Measurements from ENCODE around the gene ZFP64. TPM values are rescaled to one million over a fixed set of nuclear protein-coding genes. Genes with fewer than 3 reads are reported as not detected.

Gene ZFP64
- polyA plus RNA-seq, 2 of the 4 experiments (the other 2 are of a cell fraction), result 14.4 to 22.0 TPM

- 0 out of 3 replicates have a peak, but pooled peaks cover 6% of the 10 kb centered on the region for H3K9me3 ChIP-seq
- no peak for DNase-seq (ENCODE audit: low read depth in 1 of 2, low spot score in 1 of 2)
- H3K4me2 ChIP-seq, result no peak overlapping the region
- no peak for TF ChIP-seq CHD2 (IDR thresholded peaks at IDR 0.05; ENCODE audit: low read length, partially characterized antibody)
- TF ChIP-seq NPAS2 (CRISPR knock-in tag; IDR thresholded peaks at IDR 0.05; ENCODE audit: borderline replicate concordance), result no peak
- TF ChIP-seq FOSB (CRISPR knock-in tag; IDR thresholded peaks at IDR 0.05), result no peak
- TF ChIP-seq ATOH8 (CRISPR knock-in tag; IDR thresholded peaks at IDR 0.05; ENCODE audit: low read depth), result no peak
- TF ChIP-seq PBX3 (IDR thresholded peaks at IDR 0.05), result no peak
- TF ChIP-seq POLR2A (IDR thresholded peaks at IDR 0.05; ENCODE audit: low read length), result no peak
- TF ChIP-seq POLR2AphosphoS2 (conservative IDR thresholded peaks at IDR 0.05; ENCODE audit: low read length), result no peak
- TF ChIP-seq JUNB (IDR thresholded peaks at IDR 0.05), result no peak
- no peak for TF ChIP-seq BCL3 (IDR thresholded peaks at IDR 0.05)
- no peak for TF ChIP-seq CTCF (IDR thresholded peaks at IDR 0.05)
- no peak for TF ChIP-seq RCOR1 (IDR thresholded peaks at IDR 0.05; ENCODE audit: low read depth, low read length)
- TF ChIP-seq HMGXB4 (CRISPR knock-in tag; IDR thresholded peaks at IDR 0.05; ENCODE audit: borderline replicate concordance), result no peak
- WGBS (ENCODE audit: missing lambda C conversion rate), result 95% methylated on average over 1 of the region's 1 CpG
- FAIRE-seq, result no peak
- ChIA-PET CTCF (interaction anchor here (1.6 to 2.6 kb wide), 2 partner anchors 18 to 39 kb away, joined by 7 to 9 read pairs; no protein-coding TSS in a partner anchor), POLR2A (no interaction called here)
- ATAC-seq, result no peak
- H3K27ac ChIP-seq, result no peak overlapping the region
- 0 out of 3 replicates have a peak, but pooled peaks cover 3% of the 10 kb centered on the region for H3K4me1 ChIP-seq
- no peak overlapping the region for H3K4me3 ChIP-seq
Observed at GRCh38 chr20:52168116-52168515, 23.5 kb downstream of the ZFP64 start.

GRCh38 chr20:52167232-52167840 lies 24.2 kb downstream of the ZFP64 start:
- WGBS (ENCODE audit: missing lambda C conversion rate), result 87% methylated on average over 4 of the region's 4 CpGs
- Histone ChIP-seq H3K4me2 (no peak overlapping the region), H3K4me3 (no peak overlapping the region), H3K27ac (no peak overlapping the region), H3K4me1 (0 out of 3 replicates have a peak, but pooled peaks cover 3% of the 10 kb centered on the region), H3K9me3 (0 out of 3 replicates have a peak, but pooled peaks cover 6% of the 10 kb centered on the region)
- ATAC-seq (no peak), DNase-seq (ENCODE audit: low read depth in 1 of 2, low spot score in 1 of 2) (no peak), FAIRE-seq (no peak)
- ChIA-PET CTCF (interaction anchor here (0.6 to 2.6 kb wide), 4 partner anchors 11 to 105 kb away, joined by 3 to 9 read pairs (median 6); no protein-coding TSS in a partner anchor), POLR2A (no interaction called here)
- TF ChIP-seq NFE2L2 (conservative IDR thresholded peaks at IDR 0.05; ENCODE audit: low read length) (no peak), NR3C1 (IDR thresholded peaks at IDR 0.05) (no peak), ZC3H11A (IDR thresholded peaks at IDR 0.05) (no peak), TFCP2L1 (CRISPR knock-in tag; IDR thresholded peaks at IDR 0.05) (no peak), CHD4 (IDR thresholded peaks at IDR 0.05; ENCODE audit: borderline replicate concordance) (no peak), HEYL (CRISPR knock-in tag; IDR thresholded peaks at IDR 0.05) (no peak), MYC (IDR thresholded peaks at IDR 0.05; ENCODE audit: borderline replicate concordance, low read length) (no peak), MAZ (IDR thresholded peaks at IDR 0.05; ENCODE audit: borderline replicate concordance, low read depth, low read length) (no peak), EP300 (IDR thresholded peaks at IDR 0.05) (no peak), EHF (CRISPR knock-in tag; IDR thresholded peaks at IDR 0.05) (no peak), PHF8 (IDR thresholded peaks at IDR 0.05; ENCODE audit: borderline replicate concordance, low read depth) (no peak), HOXB5 (CRISPR knock-in tag; IDR thresholded peaks at IDR 0.05) (no peak), BHLHE40 (IDR thresholded peaks at IDR 0.05; ENCODE audit: low read depth, low read length) (no peak), PBX3 (IDR thresholded peaks at IDR 0.05) (no peak), JUN (IDR thresholded peaks at IDR 0.05) (no peak), ATOH8 (CRISPR knock-in tag; IDR thresholded peaks at IDR 0.05; ENCODE audit: low read depth) (no peak), CBX2 (IDR thresholded peaks at IDR 0.05; ENCODE audit: borderline replicate concordance, low read depth) (no peak), SMC3 (IDR thresholded peaks at IDR 0.05) (no peak)

Data from A549 (cell line).